ENCODE measurements around the gene SPATA6. TPM values are rescaled to one million over a fixed set of nuclear protein-coding genes. Genes with fewer than 3 reads are reported as not detected.
"Not testable (repeated sequence)": the region's sequence is repeated elsewhere in the genome, so short reads cannot be mapped to it uniquely, and the experiment has no call there.

Gene SPATA6
- total RNA-seq (10 to 100 TPM; 21.1 to 33.2 TPM), polyA plus RNA-seq (1 to 10 TPM; 3.4 to 8.6 TPM)
- long read RNA-seq, donor 1, partial matches to known transcripts = 3 of 9 reads
- long read RNA-seq, donor 1, other reads (novel, unspliced or antisense) = 4 of 9 reads
- long read RNA-seq, donor 2, full-length matches to known transcripts = 2 of 8 reads
- long read RNA-seq, donor 2, partial matches to known transcripts = 1 of 8 reads
- long read RNA-seq, donor 2, other reads (novel, unspliced or antisense) = 5 of 8 reads

DNA sequence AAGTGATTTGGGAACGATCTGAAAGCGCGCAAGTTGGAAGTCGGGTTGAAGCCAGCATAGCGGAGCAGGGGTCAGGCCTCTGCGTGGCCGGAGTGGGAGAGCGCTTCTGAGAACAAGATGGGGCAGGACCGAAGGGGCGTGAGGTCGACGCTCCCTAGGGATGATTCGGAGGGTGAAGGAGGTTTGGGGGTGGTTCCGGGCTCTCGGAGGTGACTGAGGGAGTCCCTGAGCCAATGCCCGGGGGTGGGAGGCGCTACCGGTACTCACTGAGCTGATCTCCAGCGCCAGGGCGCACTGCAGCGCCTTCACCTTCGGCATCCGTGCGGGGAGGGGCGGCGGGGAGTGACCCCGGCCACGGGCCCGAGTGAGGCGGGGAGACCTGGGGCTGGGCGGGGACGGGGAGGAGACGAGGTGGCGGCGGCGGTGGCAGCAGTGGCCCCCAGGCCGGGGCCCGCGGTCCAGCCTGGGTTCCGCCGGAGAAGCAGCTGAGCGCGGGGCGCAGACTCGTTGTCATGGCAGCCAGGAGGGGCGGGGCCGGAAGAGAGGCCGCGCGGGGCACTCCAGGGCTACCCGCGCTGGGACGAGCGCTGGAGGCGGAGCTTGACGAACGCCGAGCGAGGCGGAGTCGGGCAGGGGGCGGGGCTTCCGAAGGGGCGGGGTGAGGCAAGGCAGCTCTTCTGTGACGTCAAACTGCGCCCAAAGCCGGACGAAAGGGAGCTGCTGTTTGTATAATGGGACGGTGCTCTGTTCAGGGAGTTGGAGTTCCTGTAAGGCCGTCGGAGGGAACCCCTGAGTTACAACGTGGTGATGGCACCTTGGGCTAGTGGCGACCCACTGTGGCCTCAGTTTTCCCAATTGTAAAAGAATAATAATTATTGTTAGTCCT, at the start of gene SPATA6:
Gene SPATA6 (minus strand): TSS at position 514 of the 886 bp plus-strand sequence. CDS start 196 bp downstream, at position 318.
- peak within 1 kb of the TSS; percentile 76 to 79 for H3K4me3 ChIP-seq (ENCODE audit: low read length in 2 of 2)
- H3K9me3 ChIP-seq (ENCODE audit: control insufficient read depth, low read length) = no peaks in the 10 kb centered on the region
- peak; percentile 98 to 100 for DNase-seq
- no peaks in the 10 kb centered on the region for H3K36me3 ChIP-seq (ENCODE audit: control insufficient read depth in 1 of 2, insufficient read depth in 2 of 2, low read length in 1 of 2)
- intact Hi-C loops (cut with DNase I) = no loop called here
- H3K27ac ChIP-seq (ENCODE audit: low read depth in 1 of 2, low read length in 2 of 2) = peak within 1 kb of the TSS; percentile 49 to 89
- ATAC-seq (ENCODE audit: low FRiP score) = peak; percentile 98
- no peaks in the 10 kb centered on the region for H3K4me1 ChIP-seq (ENCODE audit: control insufficient read depth in 1 of 2, insufficient read depth in 2 of 2, low read length in 2 of 2)
- WGBS, 2 donors = 0 to 1% methylated on average over 57 to 73 of the region's 73 CpGs
- H3K27me3 ChIP-seq (ENCODE audit: control insufficient read depth in 1 of 2, insufficient read depth in 2 of 2, low read length in 1 of 2) = no peaks in the 10 kb centered on the region

DNA sequence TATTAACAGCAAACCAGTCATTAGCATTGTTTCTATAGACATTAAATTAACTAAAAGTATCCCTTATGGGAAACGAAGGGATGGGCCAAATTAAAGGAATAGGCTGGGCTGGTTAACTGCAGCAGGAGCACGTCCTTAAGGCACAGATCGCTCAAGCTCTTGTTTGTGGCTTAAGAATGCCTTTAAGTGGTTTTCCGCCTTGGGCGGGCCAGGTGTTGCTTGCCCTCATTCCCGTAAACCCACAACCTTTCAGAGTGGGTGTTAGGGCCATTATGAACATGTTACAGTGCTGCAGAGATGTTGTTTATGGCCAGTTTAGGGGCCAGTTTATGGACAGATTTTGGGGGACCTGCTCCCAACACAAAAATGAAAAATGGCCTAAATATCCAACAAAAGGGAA, 47.9 kb upstream of the SPATA6 start:
- H3K27ac ChIP-seq (ENCODE audit: low read depth in 1 of 2, low read length in 2 of 2); H3K27me3 ChIP-seq (ENCODE audit: control insufficient read depth in 1 of 2, insufficient read depth in 2 of 2, low read length in 1 of 2); H3K4me3 ChIP-seq (ENCODE audit: low read length in 2 of 2); ATAC-seq (ENCODE audit: low FRiP score); H3K4me1 ChIP-seq (ENCODE audit: control insufficient read depth in 1 of 2, insufficient read depth in 2 of 2, low read length in 2 of 2); H3K36me3 ChIP-seq (ENCODE audit: control insufficient read depth in 1 of 2, insufficient read depth in 2 of 2, low read length in 1 of 2); intact Hi-C loops (cut with DNase I); DNase-seq; H3K9me3 ChIP-seq (ENCODE audit: control insufficient read depth, low read length): not testable (repeated sequence)
- 95 to 97% methylated on average over 6 of the region's 6 CpGs for WGBS, 2 donors

- H3K4me1 ChIP-seq (ENCODE audit: control insufficient read depth in 1 of 2, insufficient read depth in 2 of 2, low read length in 2 of 2) = no peaks in the 10 kb centered on the region
- H3K27me3 ChIP-seq (ENCODE audit: control insufficient read depth in 1 of 2, insufficient read depth in 2 of 2, low read length in 1 of 2) = no peaks in the 10 kb centered on the region
- H3K36me3 ChIP-seq (ENCODE audit: control insufficient read depth in 1 of 2, insufficient read depth in 2 of 2, low read length in 1 of 2) = no peaks in the 10 kb centered on the region
- H3K9me3 ChIP-seq (ENCODE audit: control insufficient read depth, low read length) = no peaks in the 10 kb centered on the region
- no peak overlapping the region for H3K4me3 ChIP-seq (ENCODE audit: low read length in 2 of 2)
- intact Hi-C loops (cut with DNase I) = no loop called here
- ATAC-seq (ENCODE audit: low FRiP score) (no peak), DNase-seq (no peak)
- 0 to 29% methylated on average over 1 of the region's 1 CpG for WGBS, 2 donors
- no peak overlapping the region for H3K27ac ChIP-seq (ENCODE audit: low read depth in 1 of 2, low read length in 2 of 2)
Observed at GRCh38 chr1:48506870-48507269, 34.9 kb upstream of the SPATA6 start.

GRCh38 chr1:48500541-48501450, 28.8 kb upstream of the SPATA6 start:
- DNase-seq (no peak), ATAC-seq (ENCODE audit: low FRiP score) (no peak)
- no peak overlapping the region for H3K27ac ChIP-seq (ENCODE audit: low read depth in 1 of 2, low read length in 2 of 2)
- intact Hi-C loops (cut with DNase I) = no loop called here
- H3K4me3 ChIP-seq (ENCODE audit: low read length in 2 of 2) = no peak overlapping the region
- no peaks in the 10 kb centered on the region for H3K4me1 ChIP-seq (ENCODE audit: control insufficient read depth in 1 of 2, insufficient read depth in 2 of 2, low read length in 2 of 2)
- H3K27me3 ChIP-seq (ENCODE audit: control insufficient read depth in 1 of 2, insufficient read depth in 2 of 2, low read length in 1 of 2) = no peaks in the 10 kb centered on the region
- H3K9me3 ChIP-seq (ENCODE audit: control insufficient read depth, low read length) = no peaks in the 10 kb centered on the region
- whole genome bisulfite sequencing, 2 donors = 69 to 84% methylated on average over 12 of the region's 12 CpGs
- H3K36me3 ChIP-seq (ENCODE audit: control insufficient read depth in 1 of 2, insufficient read depth in 2 of 2, low read length in 1 of 2) = no peaks in the 10 kb centered on the region

DNA sequence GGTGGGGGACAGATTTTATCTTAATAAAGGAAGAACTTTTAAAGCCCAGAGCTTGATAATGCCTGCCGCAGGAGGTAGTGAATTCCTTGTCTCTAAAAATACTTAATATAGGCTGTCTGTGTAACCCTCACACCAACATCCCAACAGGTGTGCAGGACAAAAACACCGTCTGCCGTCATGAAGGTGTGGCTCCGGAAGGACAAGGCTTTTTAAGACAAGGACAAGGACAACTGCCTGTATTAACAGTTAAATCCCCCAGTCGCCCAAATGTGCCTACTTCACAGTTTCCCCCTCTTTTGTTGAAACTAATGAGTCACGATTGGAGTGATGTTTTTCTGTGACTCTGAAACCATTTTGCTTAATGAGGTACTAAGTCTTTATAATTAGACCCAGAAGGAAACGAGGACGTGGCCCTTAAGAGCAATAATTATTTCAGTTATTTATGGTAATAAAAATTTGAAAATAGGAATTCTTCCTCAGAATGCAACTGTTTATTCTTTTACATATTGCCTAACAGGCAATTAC, 27.3 kb upstream of the SPATA6 start:
- DNase-seq (no peak), ATAC-seq (ENCODE audit: low FRiP score) (no peak)
- Histone ChIP-seq H3K27me3 (ENCODE audit: control insufficient read depth in 1 of 2, insufficient read depth in 2 of 2, low read length in 1 of 2) (no peaks in the 10 kb centered on the region), H3K9me3 (ENCODE audit: control insufficient read depth, low read length) (no peaks in the 10 kb centered on the region), H3K4me1 (ENCODE audit: control insufficient read depth in 1 of 2, insufficient read depth in 2 of 2, low read length in 2 of 2) (peaks cover 0 to 2% of the 10 kb centered on the region in 2 donors), H3K36me3 (ENCODE audit: control insufficient read depth in 1 of 2, insufficient read depth in 2 of 2, low read length in 1 of 2) (no peaks in the 10 kb centered on the region), H3K27ac (ENCODE audit: low read depth in 1 of 2, low read length in 2 of 2) (no peak overlapping the region), H3K4me3 (ENCODE audit: low read length in 2 of 2) (no peak overlapping the region)
- 81 to 92% methylated on average over 8 of the region's 8 CpGs for WGBS, 2 donors
- intact Hi-C loops (cut with DNase I) = loop anchor here in 1 of 2 donors (5.0 to 10.0 kb wide), 2 partner anchors 144 to 392 kb away; no protein-coding TSS in a partner anchor

DNA sequence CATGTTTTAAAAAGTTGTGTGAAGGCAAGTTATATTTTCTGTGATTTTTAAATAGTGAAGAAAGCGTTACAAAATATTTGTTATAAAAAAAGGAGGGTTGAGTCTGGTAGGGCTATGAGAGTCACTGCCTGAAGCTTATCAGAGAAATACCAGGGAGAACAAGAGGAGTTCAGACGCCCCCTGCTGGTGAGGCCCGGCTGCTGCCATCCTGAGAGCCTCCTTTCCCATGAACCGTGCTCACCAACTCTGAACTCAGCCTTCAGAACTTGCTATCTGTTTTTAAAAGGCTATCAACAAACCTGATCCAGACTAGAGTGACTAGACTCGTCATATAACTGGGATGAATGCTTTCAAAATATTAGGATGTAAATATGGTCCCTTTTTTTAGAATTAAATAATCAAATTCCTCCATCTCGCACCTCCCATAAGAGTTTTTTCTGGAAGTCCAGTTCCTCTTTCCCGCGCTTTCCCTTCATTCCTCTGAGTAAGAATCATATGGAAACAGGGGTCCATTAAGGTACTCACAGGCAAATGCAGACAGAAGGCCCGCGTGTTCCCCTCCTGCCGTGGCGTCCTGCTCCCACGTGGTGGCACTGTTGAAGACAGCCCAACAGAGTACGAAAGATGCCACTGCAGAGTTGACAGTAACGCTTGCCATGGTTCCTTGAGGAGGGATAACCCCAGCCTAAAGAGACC, 26.2 kb upstream of the SPATA6 start:
- H3K27ac ChIP-seq (ENCODE audit: low read depth in 1 of 2, low read length in 2 of 2) = no peak overlapping the region
- H3K4me1 ChIP-seq (ENCODE audit: control insufficient read depth in 1 of 2, insufficient read depth in 2 of 2, low read length in 2 of 2) = peaks cover 0 to 2% of the 10 kb centered on the region in 2 donors
- no peak overlapping the region for H3K4me3 ChIP-seq (ENCODE audit: low read length in 2 of 2)
- no peaks in the 10 kb centered on the region for H3K36me3 ChIP-seq (ENCODE audit: control insufficient read depth in 1 of 2, insufficient read depth in 2 of 2, low read length in 1 of 2)
- intact Hi-C loops (cut with DNase I) = loop anchor here (1.0 to 10.0 kb wide), 3 partner anchors 143 to 391 kb away; no protein-coding TSS in a partner anchor
- peak; percentile 91 for ATAC-seq (ENCODE audit: low FRiP score)
- DNase-seq = peak; percentile 85 to 93
- no peaks in the 10 kb centered on the region for H3K9me3 ChIP-seq (ENCODE audit: control insufficient read depth, low read length)
- 10 to 14% methylated on average over 15 of the region's 15 CpGs for WGBS, 2 donors
- H3K27me3 ChIP-seq (ENCODE audit: control insufficient read depth in 1 of 2, insufficient read depth in 2 of 2, low read length in 1 of 2) = no peaks in the 10 kb centered on the region

DNA sequence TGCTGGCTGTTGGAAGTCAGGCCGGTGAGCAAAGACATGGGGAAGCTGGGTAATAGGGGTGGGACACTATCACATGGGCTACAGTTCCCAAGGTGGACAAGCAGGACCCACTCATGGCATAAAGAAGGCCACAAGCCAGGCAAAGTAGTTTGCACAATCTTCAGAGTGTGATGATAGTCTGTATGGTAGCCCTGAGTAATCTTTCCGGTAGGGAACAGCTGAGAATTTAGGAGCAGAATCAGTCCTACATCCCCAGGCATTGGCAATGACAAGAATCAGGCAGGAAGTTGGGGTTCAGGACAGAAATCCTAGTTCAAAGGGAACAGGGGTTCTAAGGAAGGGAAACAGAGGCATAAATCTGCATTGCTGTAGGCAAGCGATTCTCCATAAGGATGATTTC, 23.9 kb upstream of the SPATA6 start:
- 97% methylated on average over 3 of the region's 3 CpGs for WGBS, 2 donors
- Histone ChIP-seq H3K27ac (ENCODE audit: low read depth in 1 of 2, low read length in 2 of 2) (no peak overlapping the region), H3K4me3 (ENCODE audit: low read length in 2 of 2) (no peak overlapping the region), H3K9me3 (ENCODE audit: control insufficient read depth, low read length) (no peaks in the 10 kb centered on the region), H3K4me1 (ENCODE audit: control insufficient read depth in 1 of 2, insufficient read depth in 2 of 2, low read length in 2 of 2) (peaks cover 0 to 2% of the 10 kb centered on the region in 2 donors), H3K27me3 (ENCODE audit: control insufficient read depth in 1 of 2, insufficient read depth in 2 of 2, low read length in 1 of 2) (no peaks in the 10 kb centered on the region), H3K36me3 (ENCODE audit: control insufficient read depth in 1 of 2, insufficient read depth in 2 of 2, low read length in 1 of 2) (no peaks in the 10 kb centered on the region)
- DNase-seq (no peak), ATAC-seq (ENCODE audit: low FRiP score) (no peak)
- intact Hi-C loops (cut with DNase I) = loop anchor here in 1 of 2 donors (5.0 to 10.0 kb wide), 2 partner anchors 141 to 389 kb away; no protein-coding TSS in a partner anchor
